ENCODE results near the gene RAD51B.
A peak's percentile ranks its signal among the peaks of the same experiment; 100 is the strongest.

Gene RAD51B

GRCh38 chr14:67837011-67837624, 17.5 kb downstream of the RAD51B start:
- DNase-seq, result peak; percentile 42

GRCh38 chr14:67846029-67846610, 26.5 kb downstream of the RAD51B start:
- no peak for DNase-seq

- no peak for DNase-seq
Observed at GRCh38 chr14:67850066-67850830, 30.7 kb downstream of the RAD51B start.

GRCh38 chr14:67851785-67852410, 32.3 kb downstream of the RAD51B start:
- DNase-seq, result no peak

GRCh38 chr14:67852926-67853604, 33.5 kb downstream of the RAD51B start:
- no peak for DNase-seq

GRCh38 chr14:67853715-67854114, 34.1 kb downstream of the RAD51B start:
- no peak for DNase-seq

- no peak for DNase-seq
Observed at GRCh38 chr14:67856827-67857226, 37.2 kb downstream of the RAD51B start.

GRCh38 chr14:67857778-67858350, 38.3 kb downstream of the RAD51B start:
- DNase-seq, result no peak

GRCh38 chr14:67859169-67859749, 39.7 kb downstream of the RAD51B start:
- DNase-seq, result no peak

GRCh38 chr14:67863223-67863622, 43.6 kb downstream of the RAD51B start:
- no peak for DNase-seq

GRCh38 chr14:67875175-67876006, 55.8 kb downstream of the RAD51B start:
- no peak for DNase-seq

GRCh38 chr14:67879026-67879425, 59.4 kb downstream of the RAD51B start:
- DNase-seq, result peak; percentile 75

- DNase-seq, result peak; percentile 66
Observed at GRCh38 chr14:67881225-67881624, 61.6 kb downstream of the RAD51B start.

- DNase-seq, result no peak
Observed at GRCh38 chr14:67882986-67883555, 63.5 kb downstream of the RAD51B start.

- DNase-seq, result no peak
Observed at GRCh38 chr14:67883717-67884116, 64.1 kb downstream of the RAD51B start.

GRCh38 chr14:67886191-67886590, 66.6 kb downstream of the RAD51B start:
- DNase-seq, result no peak

- DNase-seq, result no peak
Observed at GRCh38 chr14:67887478-67887877, 67.9 kb downstream of the RAD51B start.

- no peak for DNase-seq
Observed at GRCh38 chr14:67889455-67889854, 69.9 kb downstream of the RAD51B start.

GRCh38 chr14:67892466-67893100, 73.0 kb downstream of the RAD51B start:
- no peak for DNase-seq

- no peak for DNase-seq
Observed at GRCh38 chr14:67900231-67900630, 80.7 kb downstream of the RAD51B start.

All from NCI-H524 treated with DMSO at 0.1 percent for 48 hours (cell line).